OCI-LY1 (cell line): Measurements from ENCODE around the gene CHPF.

Source experiments
- EZH2 ChIP-seq: fragments of 200-600 bp; sonication (generic), shearing (Covaris generic); IDR thresholded peaks from 2 replicates; pipeline ENCODE4 v1.8.0; 2017; ENCODE audit warnings: borderline replicate concordance, mixed run types, mild to moderate bottlenecking, antibody characterized with exemption, low read length, moderate library complexity, mixed read lengths
- TF ChIP-seq, protein P1 (sequence below): fragments of 200-600 bp; sonication (generic), shearing (Covaris generic); IDR thresholded peaks from 2 replicates; pipeline ENCODE4 v1.5.1; 2017; ENCODE audit warnings: mild to moderate bottlenecking, antibody characterized with exemption, low read length, moderate library complexity, mixed read lengths

DNA sequence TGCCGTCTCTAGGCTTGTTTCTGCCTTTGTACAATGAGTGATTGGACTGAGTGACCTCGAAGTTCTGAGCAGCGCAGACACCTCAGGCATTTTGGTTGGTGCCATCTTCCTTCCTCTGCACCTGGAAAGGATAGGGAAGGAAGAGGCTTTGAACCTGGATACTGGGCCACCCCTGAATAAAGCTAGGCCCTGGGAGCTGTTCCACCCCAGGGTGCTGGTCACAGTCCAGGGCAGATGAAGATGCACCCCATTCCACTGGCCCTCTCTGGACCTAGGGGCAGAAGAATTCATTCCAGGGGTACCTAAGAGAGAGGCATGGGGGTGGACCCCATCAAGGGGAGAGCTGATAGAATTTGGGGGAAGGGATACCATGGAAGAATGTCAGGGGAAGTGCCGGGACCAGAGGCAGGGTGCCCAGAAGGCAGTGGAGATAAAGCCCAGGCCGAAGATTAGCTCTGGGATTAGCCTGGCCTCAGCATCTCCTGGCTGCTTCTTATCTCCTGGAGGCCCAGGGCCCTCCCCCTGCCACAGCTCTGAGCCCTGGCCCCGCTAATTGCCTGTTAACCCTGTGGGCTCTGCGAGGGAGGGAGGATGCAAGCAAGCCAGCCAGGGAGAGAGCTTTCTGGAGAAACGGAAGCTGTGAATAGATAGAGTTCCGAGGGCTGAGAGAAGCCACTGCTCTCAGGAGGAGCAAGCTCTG lies 17.9 kb downstream of the CHPF start:
- TF ChIP-seq, protein P1, sequence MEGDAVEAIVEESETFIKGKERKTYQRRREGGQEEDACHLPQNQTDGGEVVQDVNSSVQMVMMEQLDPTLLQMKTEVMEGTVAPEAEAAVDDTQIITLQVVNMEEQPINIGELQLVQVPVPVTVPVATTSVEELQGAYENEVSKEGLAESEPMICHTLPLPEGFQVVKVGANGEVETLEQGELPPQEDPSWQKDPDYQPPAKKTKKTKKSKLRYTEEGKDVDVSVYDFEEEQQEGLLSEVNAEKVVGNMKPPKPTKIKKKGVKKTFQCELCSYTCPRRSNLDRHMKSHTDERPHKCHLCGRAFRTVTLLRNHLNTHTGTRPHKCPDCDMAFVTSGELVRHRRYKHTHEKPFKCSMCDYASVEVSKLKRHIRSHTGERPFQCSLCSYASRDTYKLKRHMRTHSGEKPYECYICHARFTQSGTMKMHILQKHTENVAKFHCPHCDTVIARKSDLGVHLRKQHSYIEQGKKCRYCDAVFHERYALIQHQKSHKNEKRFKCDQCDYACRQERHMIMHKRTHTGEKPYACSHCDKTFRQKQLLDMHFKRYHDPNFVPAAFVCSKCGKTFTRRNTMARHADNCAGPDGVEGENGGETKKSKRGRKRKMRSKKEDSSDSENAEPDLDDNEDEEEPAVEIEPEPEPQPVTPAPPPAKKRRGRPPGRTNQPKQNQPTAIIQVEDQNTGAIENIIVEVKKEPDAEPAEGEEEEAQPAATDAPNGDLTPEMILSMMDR = no peak
- no peak for TF ChIP-seq EZH2
